SK-N-SH treated with all-trans-retinoic acid at 6 μM for 48 hours (cell line): ENCODE data around the gene RIN3.
"Not testable (repeated sequence)": the region's sequence is repeated elsewhere in the genome, so short reads cannot be mapped to it uniquely, and the experiment has no call there.

ENCODE experiments used
- ATAC-seq: fragments of 200-7000 bp; cut with Tn5 transposase; 3 replicates; pipeline ENCODE4 v1.9.1; 2020; ENCODE audit warnings: mild to moderate bottlenecking, moderate library complexity
- ARNTL ChIP-seq: fragments of 450-650 bp; formaldehyde crosslinking; IDR thresholded peaks from 2 replicates; pipeline ENCODE4 v1.5.0; 2020; ENCODE audit warnings: low read depth, mild to moderate bottlenecking, moderate library complexity, borderline replicate concordance
- BACH2 ChIP-seq: fragments of 250-450 bp; sonication (Bioruptor Pico); IDR thresholded peaks from 2 replicates; pipeline ENCODE4 v1.9.0; 2021; ENCODE audit warnings: mild to moderate bottlenecking, borderline replicate concordance
- CREB5 ChIP-seq: fragments of 250-450 bp; sonication (Bioruptor Pico); IDR thresholded peaks from 2 replicates; pipeline ENCODE4 v1.5.1; 2020; ENCODE audit warnings: low read depth, mild to moderate bottlenecking, moderate library complexity
- CSDC2 ChIP-seq: fragments of 250-450 bp; sonication (Bioruptor Pico); IDR thresholded peaks from 2 replicates; pipeline ENCODE4 v1.5.0; 2020; ENCODE audit warnings: mild to moderate bottlenecking, moderate library complexity
- CSRNP3 ChIP-seq: fragments of 250-450 bp; sonication (Bioruptor Pico); IDR thresholded peaks from 2 replicates; pipeline ENCODE4 v1.5.1; 2021; ENCODE audit warnings: mild to moderate bottlenecking, moderate library complexity
- ESRRG ChIP-seq: fragments of 250-450 bp; sonication (Bioruptor Pico); IDR thresholded peaks from 2 replicates; pipeline ENCODE4 v1.6.1; 2021; ENCODE audit warnings: mild to moderate bottlenecking
- GLIS3 ChIP-seq: fragments of 250-450 bp; sonication (Bioruptor Pico); IDR thresholded peaks from 2 replicates; pipeline ENCODE4 v1.5.0; 2020; ENCODE audit warnings: mild to moderate bottlenecking, moderate library complexity
- PATZ1 ChIP-seq: fragments of 250-450 bp; sonication (Bioruptor Pico); IDR thresholded peaks from 2 replicates; pipeline ENCODE4 v1.8.0; 2020; ENCODE audit warnings: mild to moderate bottlenecking, moderate library complexity, borderline replicate concordance
- PPARA ChIP-seq: fragments of 250-450 bp; sonication (Bioruptor Pico); IDR thresholded peaks from 2 replicates; pipeline ENCODE4 v1.5.0; 2020; ENCODE audit warnings: mild to moderate bottlenecking, borderline replicate concordance
- RARB ChIP-seq: fragments of 250-450 bp; sonication (Bioruptor Pico); IDR thresholded peaks from 2 replicates; pipeline ENCODE4 v1.8.0; 2021; ENCODE audit warnings: mild to moderate bottlenecking, moderate library complexity
- SNAI2 ChIP-seq: fragments of 250-450 bp; sonication (Bioruptor Pico); IDR thresholded peaks from 2 replicates; pipeline ENCODE4 v1.5.0; 2020; ENCODE audit warnings: mild to moderate bottlenecking, moderate library complexity
- TCF4 ChIP-seq: fragments of 250-450 bp; sonication (Bioruptor Pico); IDR thresholded peaks from 2 replicates; pipeline ENCODE4 v1.8.0; 2021; ENCODE audit warnings: mild to moderate bottlenecking, moderate library complexity, borderline replicate concordance
- ZFP3 ChIP-seq: fragments of 250-450 bp; sonication (Bioruptor Pico); IDR thresholded peaks from 2 replicates; pipeline ENCODE4 v1.5.0; 2020; ENCODE audit warnings: mild to moderate bottlenecking, moderate library complexity
- ZFP30 ChIP-seq: fragments of 450-650 bp; formaldehyde crosslinking; IDR thresholded peaks from 2 replicates; pipeline ENCODE4 v1.5.0; 2022; ENCODE audit warnings: mild to moderate bottlenecking, moderate library complexity
- ZNF565 ChIP-seq: fragments of 450-650 bp; formaldehyde crosslinking; conservative IDR thresholded peaks from 2 replicates; pipeline ENCODE4 v1.5.0; 2020; ENCODE audit warnings: low read depth, mild to moderate bottlenecking, moderate library complexity
- ZNF70 ChIP-seq: fragments of 450-650 bp; formaldehyde crosslinking; IDR thresholded peaks from 2 replicates; pipeline ENCODE4 v1.5.0; 2020; ENCODE audit warnings: mild to moderate bottlenecking, moderate library complexity
- ZNF8 ChIP-seq: fragments of 450-650 bp; formaldehyde crosslinking; IDR thresholded peaks from 2 replicates; pipeline ENCODE4 v1.5.0; 2020; ENCODE audit warnings: mild to moderate bottlenecking, moderate library complexity
- TF ChIP-seq, protein P1 (sequence below): fragments of 250-450 bp; sonication (Bioruptor Pico); IDR thresholded peaks from 2 replicates; pipeline ENCODE4 v1.8.0; 2021; ENCODE audit warnings: low read depth, mild to moderate bottlenecking, moderate library complexity, borderline replicate concordance

The RIN3 gene

DNA sequence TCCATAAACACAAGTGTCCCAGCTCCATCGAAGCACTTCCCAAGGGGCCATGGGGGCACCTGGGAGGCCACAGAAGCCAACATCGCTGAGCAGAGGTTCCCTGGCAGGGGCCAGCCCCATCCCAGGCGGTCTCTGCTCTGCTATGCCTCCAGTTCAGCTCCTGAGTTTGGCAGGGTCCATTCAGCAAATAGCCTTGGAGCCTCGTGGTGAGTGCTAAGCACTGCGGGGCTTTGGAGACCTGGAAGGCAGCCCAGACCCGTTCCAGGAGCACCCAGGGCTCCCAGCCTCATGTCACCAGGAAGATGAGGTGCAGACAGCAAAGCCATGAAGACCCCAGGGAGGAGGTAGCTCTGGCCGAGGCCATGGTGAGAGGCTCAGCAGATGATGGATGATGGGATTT, 125.3 kb downstream of the RIN3 start:
- peak; percentile 28; the same call in 1 of the 3 replicates for ATAC-seq
- TF ChIP-seq, protein P1, sequence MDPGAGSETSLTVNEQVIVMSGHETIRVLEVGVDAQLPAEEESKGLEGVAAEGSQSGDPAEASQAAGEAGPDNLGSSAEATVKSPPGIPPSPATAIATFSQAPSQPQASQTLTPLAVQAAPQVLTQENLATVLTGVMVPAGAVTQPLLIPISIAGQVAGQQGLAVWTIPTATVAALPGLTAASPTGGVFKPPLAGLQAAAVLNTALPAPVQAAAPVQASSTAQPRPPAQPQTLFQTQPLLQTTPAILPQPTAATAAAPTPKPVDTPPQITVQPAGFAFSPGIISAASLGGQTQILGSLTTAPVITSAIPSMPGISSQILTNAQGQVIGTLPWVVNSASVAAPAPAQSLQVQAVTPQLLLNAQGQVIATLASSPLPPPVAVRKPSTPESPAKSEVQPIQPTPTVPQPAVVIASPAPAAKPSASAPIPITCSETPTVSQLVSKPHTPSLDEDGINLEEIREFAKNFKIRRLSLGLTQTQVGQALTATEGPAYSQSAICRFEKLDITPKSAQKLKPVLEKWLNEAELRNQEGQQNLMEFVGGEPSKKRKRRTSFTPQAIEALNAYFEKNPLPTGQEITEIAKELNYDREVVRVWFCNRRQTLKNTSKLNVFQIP (CRISPR knock-in tag), result no peak
- TF ChIP-seq ZFP30 (CRISPR knock-in tag) (no peak), ZNF8 (CRISPR knock-in tag) (no peak), CSDC2 (no peak)

GRCh38 chr14:92639472-92640117, 126.0 kb downstream of the RIN3 start:
- ATAC-seq, result not testable (repeated sequence)

DNA sequence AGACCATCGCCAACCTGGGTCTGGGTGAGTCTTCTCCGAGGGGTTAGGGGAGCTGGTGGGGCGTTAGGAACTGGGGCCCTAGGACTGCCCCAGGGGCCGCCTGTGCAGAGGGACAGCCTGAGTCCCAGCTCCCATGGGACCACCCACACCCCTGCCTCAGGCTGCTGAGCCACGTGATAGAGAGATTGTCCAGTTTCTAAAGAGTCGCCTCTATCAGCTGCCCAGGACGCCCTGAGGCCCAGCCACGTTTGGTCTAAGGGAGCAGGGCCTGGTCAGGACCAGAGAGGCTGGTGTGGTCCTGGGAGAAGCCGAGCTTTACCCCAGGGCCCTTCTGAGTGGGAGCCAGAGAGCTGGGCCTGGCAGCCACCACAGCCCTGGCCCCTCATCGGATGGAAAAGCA, 127.7 kb downstream of the RIN3 start:
- TF ChIP-seq RARB (CRISPR knock-in tag) (no peak), GLIS3 (CRISPR knock-in tag) (no peak), PPARA (no peak), BACH2 (CRISPR knock-in tag) (no peak), ZNF8 (CRISPR knock-in tag) (no peak)
- TF ChIP-seq, all 23 proteins: peak for 0

GRCh38 chr14:92644171-92644969, 130.8 kb downstream of the RIN3 start:
- TF ChIP-seq CSRNP3, result no peak
- ATAC-seq, result no peak

More for the DNA sequence above, 127.7 kb downstream of the RIN3 start:
- no peak for ATAC-seq

DNA sequence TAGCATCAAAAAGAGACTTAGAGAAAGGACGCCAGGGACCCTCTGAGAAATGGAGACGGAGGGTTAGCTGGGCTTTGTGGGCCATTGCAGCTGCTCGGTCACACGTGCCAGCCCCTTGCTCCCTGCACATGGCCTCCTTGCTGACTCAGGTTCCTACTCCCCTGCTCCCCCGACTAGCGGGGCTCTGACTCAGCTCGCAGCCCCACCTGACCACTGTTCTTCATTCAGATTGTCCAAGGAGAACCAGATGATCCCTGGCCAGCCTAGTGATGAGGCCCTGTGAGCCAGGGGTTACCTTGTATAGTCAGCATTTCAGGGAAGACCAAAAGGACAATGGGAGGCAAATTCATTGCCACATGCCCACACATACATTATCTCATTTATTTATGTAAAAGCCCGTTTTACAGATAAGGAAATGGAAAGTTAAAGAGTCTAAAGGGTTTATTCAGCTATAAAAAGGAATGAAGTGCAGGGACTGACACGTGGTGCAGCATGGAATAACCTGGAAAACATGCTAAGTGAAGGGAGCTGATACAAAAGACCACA, 131.5 kb downstream of the RIN3 start:
- TF ChIP-seq TCF4 (CRISPR knock-in tag) (no peak), ESRRG (CRISPR knock-in tag) (no peak), ZFP30 (CRISPR knock-in tag) (no peak), GLIS3 (CRISPR knock-in tag) (no peak), SNAI2 (CRISPR knock-in tag) (no peak), ZNF565 (no peak), ZNF70 (no peak), ZNF8 (CRISPR knock-in tag) (no peak), ARNTL (CRISPR knock-in tag) (no peak), RARB (CRISPR knock-in tag) (no peak), ZFP3 (CRISPR knock-in tag) (no peak), CREB5 (CRISPR knock-in tag) (no peak), PATZ1 (no peak)
- no peak for ATAC-seq
